ENCODE results near the gene TP53BP2. TPM values are rescaled to one million over a fixed set of nuclear protein-coding genes. Genes with fewer than 3 reads are reported as not detected.

The TP53BP2 gene
- total and polyA plus RNA-seq, 10 of the 15 experiments (the other 5 are each of a cell fraction or from before 2014, with no cell fraction given): 1.6 to 13.7 (median 5.6) TPM

DNA sequence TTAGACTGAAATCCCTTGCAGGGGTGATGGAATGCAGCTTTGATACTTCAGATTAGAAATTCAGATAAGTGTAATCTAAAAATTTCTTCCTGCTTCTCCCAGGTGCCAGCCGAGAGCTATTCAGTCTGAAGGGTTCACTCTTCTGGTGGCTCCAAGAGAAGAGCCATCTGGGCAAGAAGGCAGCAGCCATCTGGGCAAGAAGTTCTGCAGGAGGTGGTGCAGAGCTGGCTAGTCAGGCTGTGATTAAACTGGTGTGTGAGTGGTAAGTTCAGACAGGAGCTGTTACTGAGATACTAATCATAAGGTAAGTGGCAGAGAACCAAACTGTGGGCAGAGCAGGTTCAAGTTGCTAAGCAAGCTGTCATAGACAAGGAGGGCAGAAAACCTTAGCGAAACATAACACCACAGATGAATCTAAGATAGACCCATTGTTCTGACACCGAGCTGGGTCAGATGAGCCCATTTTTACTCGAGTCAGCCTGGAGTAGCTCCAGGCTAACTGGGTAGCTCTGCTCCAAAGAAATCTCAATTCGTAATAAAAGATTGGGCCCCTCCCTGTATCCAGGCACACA, 14.4 kb upstream of the TP53BP2 start:
- SMC1A ChIA-PET (ENCODE audit: uncharacterized antibody, unreplicated experiment): interaction anchor here (1.0 to 1.1 kb wide), 2 partner anchors 9 to 11 kb away, joined by 3 to 4 read pairs; no protein-coding TSS in a partner anchor
- RAD21 ChIA-PET (ENCODE audit: unreplicated experiment): no interaction called here
- Histone ChIP-seq H3K79me2 (ENCODE audit: control insufficient read depth, insufficient read depth, low read length) (no peaks in the 10 kb centered on the region), H3K9ac (ENCODE audit: control insufficient read depth, insufficient read depth, low read length) (no peak overlapping the region), H3K4me3 (no peak overlapping the region), H4K20me1 (ENCODE audit: control insufficient read depth, insufficient read depth) (no peaks in the 10 kb centered on the region), H3K9me3 (replicated peaks; ENCODE audit: control insufficient read depth, insufficient read depth, low read length) (no peaks in the 10 kb centered on the region), H3K36me3 (ENCODE audit: control insufficient read depth in 2 of 2, insufficient read depth in 2 of 2, low read length in 1 of 2) (no peaks in the 10 kb centered on the region), H3K4me1 (ENCODE audit: control insufficient read depth, insufficient read depth, low read length) (no peaks in the 10 kb centered on the region), H3K27me3 (replicated peaks in 1 of 2; ENCODE audit: control insufficient read depth in 2 of 2, insufficient read depth in 2 of 2, low read length in 1 of 2) (no peaks in the 10 kb centered on the region; a peak in 1 of 4 replicates), H3K27ac (ENCODE audit: control insufficient read depth, insufficient read depth) (no peak overlapping the region), H2AFZ (ENCODE audit: control insufficient read depth, low read depth, low read length) (no peak overlapping the region), H3K4me2 (ENCODE audit: control insufficient read depth, insufficient read depth) (no peak overlapping the region)
- BruUV-seq (replicated peaks): no TSS peak
- DNase-seq (ENCODE audit: low read depth, low spot score) (no peak), FAIRE-seq (no peak), ATAC-seq (no peak)
- intact Hi-C loops (cut with micrococcal nuclease; ENCODE audit: unreplicated experiment): no loop called here
- in situ Hi-C loops (cut with MboI): no loop called here
- CTCF ChIA-PET: interaction anchor here (1.2 kb wide), 1 partner anchor 13 kb away, joined by 3 read pairs; no protein-coding TSS in a partner anchor
- POLR2A ChIA-PET: no interaction called here
- TF ChIP-seq FOS (IDR thresholded peaks at IDR 0.05; ENCODE audit: borderline replicate concordance, extremely low read depth, insufficient read length) (no peak), STAT1 (conservative IDR thresholded peaks at IDR 0.05) (no peak), HDGF (IDR thresholded peaks at IDR 0.05) (no peak), NFXL1 (IDR thresholded peaks at IDR 0.05; ENCODE audit: borderline replicate concordance) (no peak)
- TF ChIP-seq, protein P1, sequence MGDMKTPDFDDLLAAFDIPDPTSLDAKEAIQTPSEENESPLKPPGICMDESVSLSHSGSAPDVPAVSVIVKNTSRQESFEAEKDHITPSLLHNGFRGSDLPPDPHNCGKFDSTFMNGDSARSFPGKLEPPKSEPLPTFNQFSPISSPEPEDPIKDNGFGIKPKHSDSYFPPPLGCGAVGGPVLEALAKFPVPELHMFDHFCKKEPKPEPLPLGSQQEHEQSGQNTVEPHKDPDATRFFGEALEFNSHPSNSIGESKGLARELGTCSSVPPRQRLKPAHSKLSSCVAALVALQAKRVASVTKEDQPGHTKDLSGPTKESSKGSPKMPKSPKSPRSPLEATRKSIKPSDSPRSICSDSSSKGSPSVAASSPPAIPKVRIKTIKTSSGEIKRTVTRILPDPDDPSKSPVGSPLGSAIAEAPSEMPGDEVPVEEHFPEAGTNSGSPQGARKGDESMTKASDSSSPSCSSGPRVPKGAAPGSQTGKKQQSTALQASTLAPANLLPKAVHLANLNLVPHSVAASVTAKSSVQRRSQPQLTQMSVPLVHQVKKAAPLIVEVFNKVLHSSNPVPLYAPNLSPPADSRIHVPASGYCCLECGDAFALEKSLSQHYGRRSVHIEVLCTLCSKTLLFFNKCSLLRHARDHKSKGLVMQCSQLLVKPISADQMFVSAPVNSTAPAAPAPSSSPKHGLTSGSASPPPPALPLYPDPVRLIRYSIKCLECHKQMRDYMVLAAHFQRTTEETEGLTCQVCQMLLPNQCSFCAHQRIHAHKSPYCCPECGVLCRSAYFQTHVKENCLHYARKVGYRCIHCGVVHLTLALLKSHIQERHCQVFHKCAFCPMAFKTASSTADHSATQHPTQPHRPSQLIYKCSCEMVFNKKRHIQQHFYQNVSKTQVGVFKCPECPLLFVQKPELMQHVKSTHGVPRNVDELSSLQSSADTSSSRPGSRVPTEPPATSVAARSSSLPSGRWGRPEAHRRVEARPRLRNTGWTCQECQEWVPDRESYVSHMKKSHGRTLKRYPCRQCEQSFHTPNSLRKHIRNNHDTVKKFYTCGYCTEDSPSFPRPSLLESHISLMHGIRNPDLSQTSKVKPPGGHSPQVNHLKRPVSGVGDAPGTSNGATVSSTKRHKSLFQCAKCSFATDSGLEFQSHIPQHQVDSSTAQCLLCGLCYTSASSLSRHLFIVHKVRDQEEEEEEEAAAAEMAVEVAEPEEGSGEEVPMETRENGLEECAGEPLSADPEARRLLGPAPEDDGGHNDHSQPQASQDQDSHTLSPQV (IDR thresholded peaks at IDR 0.05): no peak
- TF ChIP-seq, protein P2, sequence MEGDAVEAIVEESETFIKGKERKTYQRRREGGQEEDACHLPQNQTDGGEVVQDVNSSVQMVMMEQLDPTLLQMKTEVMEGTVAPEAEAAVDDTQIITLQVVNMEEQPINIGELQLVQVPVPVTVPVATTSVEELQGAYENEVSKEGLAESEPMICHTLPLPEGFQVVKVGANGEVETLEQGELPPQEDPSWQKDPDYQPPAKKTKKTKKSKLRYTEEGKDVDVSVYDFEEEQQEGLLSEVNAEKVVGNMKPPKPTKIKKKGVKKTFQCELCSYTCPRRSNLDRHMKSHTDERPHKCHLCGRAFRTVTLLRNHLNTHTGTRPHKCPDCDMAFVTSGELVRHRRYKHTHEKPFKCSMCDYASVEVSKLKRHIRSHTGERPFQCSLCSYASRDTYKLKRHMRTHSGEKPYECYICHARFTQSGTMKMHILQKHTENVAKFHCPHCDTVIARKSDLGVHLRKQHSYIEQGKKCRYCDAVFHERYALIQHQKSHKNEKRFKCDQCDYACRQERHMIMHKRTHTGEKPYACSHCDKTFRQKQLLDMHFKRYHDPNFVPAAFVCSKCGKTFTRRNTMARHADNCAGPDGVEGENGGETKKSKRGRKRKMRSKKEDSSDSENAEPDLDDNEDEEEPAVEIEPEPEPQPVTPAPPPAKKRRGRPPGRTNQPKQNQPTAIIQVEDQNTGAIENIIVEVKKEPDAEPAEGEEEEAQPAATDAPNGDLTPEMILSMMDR (IDR thresholded peaks at IDR 0.05 in 2 of 3, conservative IDR thresholded peaks at IDR 0.05 in 1 of 3; ENCODE audit: control insufficient read depth in 2 of 3, extremely low read depth in 1 of 3, insufficient read depth in 1 of 3, low read depth in 3 of 3, low read length in 3 of 3): no peak
- TF ChIP-seq, protein P3, sequence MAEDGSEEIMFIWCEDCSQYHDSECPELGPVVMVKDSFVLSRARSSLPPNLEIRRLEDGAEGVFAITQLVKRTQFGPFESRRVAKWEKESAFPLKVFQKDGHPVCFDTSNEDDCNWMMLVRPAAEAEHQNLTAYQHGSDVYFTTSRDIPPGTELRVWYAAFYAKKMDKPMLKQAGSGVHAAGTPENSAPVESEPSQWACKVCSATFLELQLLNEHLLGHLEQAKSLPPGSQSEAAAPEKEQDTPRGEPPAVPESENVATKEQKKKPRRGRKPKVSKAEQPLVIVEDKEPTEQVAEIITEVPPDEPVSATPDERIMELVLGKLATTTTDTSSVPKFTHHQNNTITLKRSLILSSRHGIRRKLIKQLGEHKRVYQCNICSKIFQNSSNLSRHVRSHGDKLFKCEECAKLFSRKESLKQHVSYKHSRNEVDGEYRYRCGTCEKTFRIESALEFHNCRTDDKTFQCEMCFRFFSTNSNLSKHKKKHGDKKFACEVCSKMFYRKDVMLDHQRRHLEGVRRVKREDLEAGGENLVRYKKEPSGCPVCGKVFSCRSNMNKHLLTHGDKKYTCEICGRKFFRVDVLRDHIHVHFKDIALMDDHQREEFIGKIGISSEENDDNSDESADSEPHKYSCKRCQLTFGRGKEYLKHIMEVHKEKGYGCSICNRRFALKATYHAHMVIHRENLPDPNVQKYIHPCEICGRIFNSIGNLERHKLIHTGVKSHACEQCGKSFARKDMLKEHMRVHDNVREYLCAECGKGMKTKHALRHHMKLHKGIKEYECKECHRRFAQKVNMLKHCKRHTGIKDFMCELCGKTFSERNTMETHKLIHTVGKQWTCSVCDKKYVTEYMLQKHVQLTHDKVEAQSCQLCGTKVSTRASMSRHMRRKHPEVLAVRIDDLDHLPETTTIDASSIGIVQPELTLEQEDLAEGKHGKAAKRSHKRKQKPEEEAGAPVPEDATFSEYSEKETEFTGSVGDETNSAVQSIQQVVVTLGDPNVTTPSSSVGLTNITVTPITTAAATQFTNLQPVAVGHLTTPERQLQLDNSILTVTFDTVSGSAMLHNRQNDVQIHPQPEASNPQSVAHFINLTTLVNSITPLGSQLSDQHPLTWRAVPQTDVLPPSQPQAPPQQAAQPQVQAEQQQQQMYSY (CRISPR knock-in tag; IDR thresholded peaks at IDR 0.05): no peak
- TF ChIP-seq, protein P4, sequence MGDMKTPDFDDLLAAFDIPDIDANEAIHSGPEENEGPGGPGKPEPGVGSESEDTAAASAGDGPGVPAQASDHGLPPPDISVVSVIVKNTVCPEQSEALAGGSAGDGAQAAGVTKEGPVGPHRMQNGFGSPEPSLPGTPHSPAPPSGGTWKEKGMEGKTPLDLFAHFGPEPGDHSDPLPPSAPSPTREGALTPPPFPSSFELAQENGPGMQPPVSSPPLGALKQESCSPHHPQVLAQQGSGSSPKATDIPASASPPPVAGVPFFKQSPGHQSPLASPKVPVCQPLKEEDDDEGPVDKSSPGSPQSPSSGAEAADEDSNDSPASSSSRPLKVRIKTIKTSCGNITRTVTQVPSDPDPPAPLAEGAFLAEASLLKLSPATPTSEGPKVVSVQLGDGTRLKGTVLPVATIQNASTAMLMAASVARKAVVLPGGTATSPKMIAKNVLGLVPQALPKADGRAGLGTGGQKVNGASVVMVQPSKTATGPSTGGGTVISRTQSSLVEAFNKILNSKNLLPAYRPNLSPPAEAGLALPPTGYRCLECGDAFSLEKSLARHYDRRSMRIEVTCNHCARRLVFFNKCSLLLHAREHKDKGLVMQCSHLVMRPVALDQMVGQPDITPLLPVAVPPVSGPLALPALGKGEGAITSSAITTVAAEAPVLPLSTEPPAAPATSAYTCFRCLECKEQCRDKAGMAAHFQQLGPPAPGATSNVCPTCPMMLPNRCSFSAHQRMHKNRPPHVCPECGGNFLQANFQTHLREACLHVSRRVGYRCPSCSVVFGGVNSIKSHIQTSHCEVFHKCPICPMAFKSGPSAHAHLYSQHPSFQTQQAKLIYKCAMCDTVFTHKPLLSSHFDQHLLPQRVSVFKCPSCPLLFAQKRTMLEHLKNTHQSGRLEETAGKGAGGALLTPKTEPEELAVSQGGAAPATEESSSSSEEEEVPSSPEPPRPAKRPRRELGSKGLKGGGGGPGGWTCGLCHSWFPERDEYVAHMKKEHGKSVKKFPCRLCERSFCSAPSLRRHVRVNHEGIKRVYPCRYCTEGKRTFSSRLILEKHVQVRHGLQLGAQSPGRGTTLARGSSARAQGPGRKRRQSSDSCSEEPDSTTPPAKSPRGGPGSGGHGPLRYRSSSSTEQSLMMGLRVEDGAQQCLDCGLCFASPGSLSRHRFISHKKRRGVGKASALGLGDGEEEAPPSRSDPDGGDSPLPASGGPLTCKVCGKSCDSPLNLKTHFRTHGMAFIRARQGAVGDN (IDR thresholded peaks at IDR 0.05): no peak
- 30% methylated on average over 5 of the region's 5 CpGs for WGBS (ENCODE audit: insufficient coverage, insufficient replicate concordance, low lambda C conversion rate, missing lambda C conversion rate)

All from GM12878 (cell line).